Measurements from ENCODE around the gene STK11. TPM values are rescaled to one million over a fixed set of nuclear protein-coding genes. Genes with fewer than 3 reads are reported as not detected.

The STK11 gene, protein sequence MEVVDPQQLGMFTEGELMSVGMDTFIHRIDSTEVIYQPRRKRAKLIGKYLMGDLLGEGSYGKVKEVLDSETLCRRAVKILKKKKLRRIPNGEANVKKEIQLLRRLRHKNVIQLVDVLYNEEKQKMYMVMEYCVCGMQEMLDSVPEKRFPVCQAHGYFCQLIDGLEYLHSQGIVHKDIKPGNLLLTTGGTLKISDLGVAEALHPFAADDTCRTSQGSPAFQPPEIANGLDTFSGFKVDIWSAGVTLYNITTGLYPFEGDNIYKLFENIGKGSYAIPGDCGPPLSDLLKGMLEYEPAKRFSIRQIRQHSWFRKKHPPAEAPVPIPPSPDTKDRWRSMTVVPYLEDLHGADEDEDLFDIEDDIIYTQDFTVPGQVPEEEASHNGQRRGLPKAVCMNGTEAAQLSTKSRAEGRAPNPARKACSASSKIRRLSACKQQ
- total RNA-seq: 60.8 and 61.3 TPM in 2 replicates
- long read RNA-seq, partial matches to known transcripts: 0 of 1 reads
- long read RNA-seq, other reads (novel, unspliced or antisense): 1 of 1 reads

DNA sequence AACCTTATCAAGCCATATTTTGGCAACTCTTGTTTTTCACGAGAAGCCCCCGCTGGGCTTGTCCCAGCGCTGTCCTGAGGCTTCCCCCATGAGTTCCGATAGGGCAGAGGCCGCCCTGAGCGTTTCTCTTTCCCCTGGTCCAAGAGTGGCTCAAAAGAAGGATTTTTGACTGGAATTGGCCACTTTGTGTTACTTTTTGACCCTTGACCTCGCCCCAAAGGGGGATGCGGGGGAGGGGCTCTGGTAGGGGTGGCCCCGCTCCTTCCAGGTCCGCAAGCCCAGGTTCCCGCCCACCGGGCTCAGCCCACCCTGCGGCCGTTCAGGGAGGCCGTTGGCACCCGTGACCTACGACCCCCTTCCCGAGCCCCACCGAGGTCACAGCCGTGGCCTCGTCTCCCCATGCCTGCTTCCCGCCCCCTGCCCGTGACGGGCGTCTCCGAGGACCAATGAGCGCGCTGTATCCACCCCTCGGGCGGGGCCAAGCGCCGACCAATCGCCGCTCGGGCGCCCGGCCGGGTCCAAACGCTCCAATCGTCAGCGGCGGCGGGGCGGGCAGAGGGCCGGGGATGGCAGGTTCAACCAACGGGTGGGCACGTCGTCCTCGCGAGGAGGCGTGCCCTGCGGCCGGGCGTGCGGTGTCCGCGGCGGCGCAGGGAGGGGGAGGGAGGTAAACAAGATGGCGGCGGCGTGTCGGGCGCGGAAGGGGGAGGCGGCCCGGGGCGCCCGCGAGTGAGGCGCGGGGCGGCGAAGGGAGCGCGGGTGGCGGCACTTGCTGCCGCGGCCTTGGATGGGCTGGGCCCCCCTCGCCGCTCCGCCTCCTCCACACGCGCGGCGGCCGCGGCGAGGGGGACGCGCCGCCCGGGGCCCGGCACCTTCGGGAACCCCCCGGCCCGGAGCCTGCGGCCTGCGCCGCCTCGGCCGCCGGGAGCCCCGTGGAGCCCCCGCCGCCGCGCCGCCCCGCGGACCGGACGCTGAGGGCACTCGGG, at the start of gene STK11:
Gene STK11, plus strand, starts transcription at position 665 of the 986 bp plus-strand sequence. CDS start 1,136 bp downstream, outside the sequence.
- TF ChIP-seq, protein P1, sequence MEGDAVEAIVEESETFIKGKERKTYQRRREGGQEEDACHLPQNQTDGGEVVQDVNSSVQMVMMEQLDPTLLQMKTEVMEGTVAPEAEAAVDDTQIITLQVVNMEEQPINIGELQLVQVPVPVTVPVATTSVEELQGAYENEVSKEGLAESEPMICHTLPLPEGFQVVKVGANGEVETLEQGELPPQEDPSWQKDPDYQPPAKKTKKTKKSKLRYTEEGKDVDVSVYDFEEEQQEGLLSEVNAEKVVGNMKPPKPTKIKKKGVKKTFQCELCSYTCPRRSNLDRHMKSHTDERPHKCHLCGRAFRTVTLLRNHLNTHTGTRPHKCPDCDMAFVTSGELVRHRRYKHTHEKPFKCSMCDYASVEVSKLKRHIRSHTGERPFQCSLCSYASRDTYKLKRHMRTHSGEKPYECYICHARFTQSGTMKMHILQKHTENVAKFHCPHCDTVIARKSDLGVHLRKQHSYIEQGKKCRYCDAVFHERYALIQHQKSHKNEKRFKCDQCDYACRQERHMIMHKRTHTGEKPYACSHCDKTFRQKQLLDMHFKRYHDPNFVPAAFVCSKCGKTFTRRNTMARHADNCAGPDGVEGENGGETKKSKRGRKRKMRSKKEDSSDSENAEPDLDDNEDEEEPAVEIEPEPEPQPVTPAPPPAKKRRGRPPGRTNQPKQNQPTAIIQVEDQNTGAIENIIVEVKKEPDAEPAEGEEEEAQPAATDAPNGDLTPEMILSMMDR (IDR thresholded peaks at IDR 0.05): no peak
- Mint-ChIP-seq H3K4me3 (ENCODE audit: unreplicated experiment) (peak within 1 kb of the TSS; percentile 94), H3K4me1 (ENCODE audit: unreplicated experiment) (peaks cover 48% of the 10 kb centered on the region), H3K27me3 (ENCODE audit: unreplicated experiment) (no peaks in the 10 kb centered on the region), H3K36me3 (ENCODE audit: unreplicated experiment) (no peaks in the 10 kb centered on the region), H3K9me3 (ENCODE audit: unreplicated experiment) (no peaks in the 10 kb centered on the region), H3K27ac (ENCODE audit: unreplicated experiment) (peak within 1 kb of the TSS; percentile 89)
- peak; percentile 100 for DNase-seq (ENCODE audit: extremely low spot score, unreplicated experiment)

DNA sequence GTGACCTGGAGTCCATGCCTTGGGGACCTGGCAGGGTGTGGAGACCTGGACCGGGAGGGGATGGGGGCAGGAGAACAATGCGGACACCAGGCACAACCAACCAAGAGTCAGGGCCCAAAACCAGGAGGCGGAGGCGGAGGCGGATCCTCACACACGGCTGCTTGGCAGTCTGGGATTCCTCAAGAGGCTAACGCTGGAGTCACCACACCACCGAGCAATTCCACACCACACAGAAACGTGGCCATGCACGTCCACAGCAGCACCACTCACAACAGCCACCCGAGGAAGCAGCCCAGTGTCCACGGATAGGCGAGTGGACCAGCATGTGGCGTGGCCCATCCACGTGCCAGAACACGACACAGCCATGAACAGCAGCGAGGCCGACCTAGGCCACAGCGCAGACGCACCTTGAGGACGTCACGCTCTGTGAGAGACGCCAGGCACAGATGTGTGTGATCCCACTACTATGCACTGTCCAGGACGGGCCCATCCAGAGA, 49.2 kb upstream of the STK11 start:
- peaks cover 3% of the 10 kb centered on the region for H3K36me3 Mint-ChIP-seq (ENCODE audit: unreplicated experiment)
- no peaks in the 10 kb centered on the region for H3K27me3 Mint-ChIP-seq (ENCODE audit: unreplicated experiment)
- no peaks in the 10 kb centered on the region for H3K9me3 Mint-ChIP-seq (ENCODE audit: unreplicated experiment)
- no peak for DNase-seq (ENCODE audit: extremely low spot score, unreplicated experiment)
- H3K4me3 Mint-ChIP-seq (ENCODE audit: unreplicated experiment): no peak overlapping the region
- TF ChIP-seq, protein P1 (IDR thresholded peaks at IDR 0.05): no peak
- peaks cover 16% of the 10 kb centered on the region for H3K4me1 Mint-ChIP-seq (ENCODE audit: unreplicated experiment)
- H3K27ac Mint-ChIP-seq (ENCODE audit: unreplicated experiment): no peak overlapping the region

DNA sequence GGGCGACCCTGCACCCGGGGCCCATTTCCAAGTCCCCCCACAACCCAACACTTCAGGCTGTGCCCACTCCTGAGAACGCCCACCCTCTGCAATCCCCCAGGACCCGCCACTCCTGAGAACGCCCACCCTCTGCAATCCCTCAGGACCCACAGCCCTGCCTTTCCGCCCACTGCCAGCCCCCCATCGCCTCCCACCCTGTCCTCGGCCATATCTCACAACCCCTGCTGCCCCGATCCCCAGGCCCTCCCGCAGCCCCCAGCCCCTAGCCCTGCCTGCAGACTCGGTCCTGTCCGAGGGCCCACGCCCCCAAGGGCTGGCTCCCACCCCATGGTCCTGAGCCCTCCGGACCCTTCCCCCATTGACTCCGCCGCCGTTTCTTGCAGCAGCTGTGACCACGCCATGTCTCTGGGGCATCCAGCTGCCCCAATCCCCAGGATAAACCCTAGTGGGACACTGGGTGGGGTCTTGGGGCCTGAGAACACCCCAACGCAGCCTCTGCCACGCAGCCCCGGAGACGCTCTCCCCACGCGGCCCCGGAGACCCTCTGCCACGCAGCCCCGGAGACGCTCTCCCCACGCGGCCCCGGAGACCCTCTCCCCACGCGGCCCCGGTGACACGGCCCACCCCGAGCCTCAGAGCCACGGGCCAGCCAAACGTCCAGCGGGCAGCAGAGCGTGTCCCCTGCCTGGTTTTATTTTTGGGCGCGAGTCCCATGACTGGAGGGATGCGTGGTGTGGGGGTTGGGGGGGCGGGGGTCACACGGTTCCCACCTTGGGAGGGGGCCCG, 48.6 kb upstream of the STK11 start:
- H3K36me3 Mint-ChIP-seq (ENCODE audit: unreplicated experiment): peaks cover 3% of the 10 kb centered on the region
- H3K27me3 Mint-ChIP-seq (ENCODE audit: unreplicated experiment): no peaks in the 10 kb centered on the region
- no peak overlapping the region for H3K4me3 Mint-ChIP-seq (ENCODE audit: unreplicated experiment)
- TF ChIP-seq, protein P1 (IDR thresholded peaks at IDR 0.05): no peak
- H3K27ac Mint-ChIP-seq (ENCODE audit: unreplicated experiment): no peak overlapping the region
- no peaks in the 10 kb centered on the region for H3K9me3 Mint-ChIP-seq (ENCODE audit: unreplicated experiment)
- H3K4me1 Mint-ChIP-seq (ENCODE audit: unreplicated experiment): peaks cover 19% of the 10 kb centered on the region
- DNase-seq (ENCODE audit: extremely low spot score, unreplicated experiment): no peak

DNA sequence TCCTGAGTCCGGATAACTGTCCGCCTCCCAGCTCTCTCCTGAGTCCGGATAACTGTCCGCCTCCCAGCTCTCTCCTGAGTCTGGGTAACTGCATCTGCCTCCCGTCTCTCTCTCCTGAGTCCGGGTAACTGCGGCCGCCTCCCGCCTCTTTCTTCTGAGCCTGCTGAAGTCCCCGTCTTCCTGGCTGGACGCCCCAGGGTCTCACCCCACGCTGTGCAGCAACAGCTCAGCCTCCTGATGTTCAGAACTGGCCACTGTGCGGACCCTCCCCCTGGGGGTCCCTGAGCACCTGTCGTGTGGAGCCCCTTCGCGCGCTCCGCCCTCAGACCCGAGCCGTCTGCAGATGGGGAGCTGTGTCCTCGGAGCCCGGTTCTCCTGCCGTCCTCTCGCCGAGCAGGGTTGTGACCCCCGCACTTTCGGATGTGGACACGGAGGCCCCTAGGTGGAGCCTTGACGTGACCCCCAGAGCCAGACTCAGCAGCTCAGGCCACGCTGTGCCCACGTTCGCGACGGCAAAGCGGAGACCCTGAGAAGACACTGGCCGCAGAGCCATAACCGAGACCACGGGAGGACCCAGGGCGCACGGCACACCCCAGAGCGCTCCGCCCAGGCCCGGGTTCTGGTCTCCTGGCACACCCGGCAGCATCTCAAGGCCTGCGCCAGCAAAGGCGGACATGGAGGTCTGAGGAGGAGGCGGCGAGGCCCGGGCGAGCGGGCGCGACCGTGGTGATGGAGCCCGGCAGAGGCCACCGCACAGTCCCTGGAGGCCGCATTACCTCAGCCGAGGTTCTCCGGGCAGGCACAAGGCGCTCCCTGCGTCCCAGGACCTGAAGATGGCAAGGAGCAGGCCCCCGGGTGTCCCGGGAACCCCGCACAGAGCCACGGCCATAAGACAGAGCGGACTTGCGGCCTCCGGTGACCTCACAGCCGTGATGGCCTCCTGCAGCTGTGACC, 47.4 kb upstream of the STK11 start:
- H3K27me3 Mint-ChIP-seq (ENCODE audit: unreplicated experiment): no peaks in the 10 kb centered on the region
- H3K36me3 Mint-ChIP-seq (ENCODE audit: unreplicated experiment): peaks cover 2% of the 10 kb centered on the region
- no peak overlapping the region for H3K27ac Mint-ChIP-seq (ENCODE audit: unreplicated experiment)
- no peak overlapping the region for H3K4me3 Mint-ChIP-seq (ENCODE audit: unreplicated experiment)
- TF ChIP-seq, protein P1 (IDR thresholded peaks at IDR 0.05): no peak
- H3K9me3 Mint-ChIP-seq (ENCODE audit: unreplicated experiment): no peaks in the 10 kb centered on the region
- DNase-seq (ENCODE audit: extremely low spot score, unreplicated experiment): no peak
- peaks cover 26% of the 10 kb centered on the region for H3K4me1 Mint-ChIP-seq (ENCODE audit: unreplicated experiment)

Data from osteocyte (in vitro differentiated cells).